M059J (cell line): Measurements from ENCODE around the gene PDCD1. TPM values are rescaled to one million over a fixed set of nuclear protein-coding genes. Genes with fewer than 3 reads are reported as not detected.

ENCODE experiments used
- DNase-seq: peaks from one replicate; pipeline ENCODE4 v3.0.0-alpha.2; 2012; ENCODE audit warnings: low read depth
- total RNA-seq: library from RNA; depleted of rRNA; stranded (reverse); fragments of >200 nt; shearing (Covaris generic); gene quantifications from 2 replicates; pipeline ENCODE4 v1.2.3, GENCODE V29; 2014

Gene PDCD1
- total RNA-seq, 1 experiment from 2014 or later, result not detected

- no peak for DNase-seq
Observed at GRCh38 chr2:241865957-241866789, 7.5 kb upstream of the PDCD1 start.

- DNase-seq, result no peak
Observed at GRCh38 chr2:241865416-241865956, 6.8 kb upstream of the PDCD1 start.

- DNase-seq, result no peak
Observed at GRCh38 chr2:241864850-241865213, 6.1 kb upstream of the PDCD1 start.

GRCh38 chr2:241864168-241864849 lies 5.6 kb upstream of the PDCD1 start:
- no peak for DNase-seq

- DNase-seq, result no peak
Observed at GRCh38 chr2:241863536-241863954, 4.9 kb upstream of the PDCD1 start.

GRCh38 chr2:241862775-241863535 lies 4.3 kb upstream of the PDCD1 start:
- DNase-seq, result no peak

GRCh38 chr2:241862093-241862492 lies 3.4 kb upstream of the PDCD1 start:
- DNase-seq, result no peak

- no peak for DNase-seq
Observed at GRCh38 chr2:241861264-241861663, 2.6 kb upstream of the PDCD1 start.

GRCh38 chr2:241860184-241861078 lies 1.7 kb upstream of the PDCD1 start:
- DNase-seq, result no peak

- DNase-seq, result no peak
Observed at GRCh38 chr2:241859436-241860183, 916 bp upstream of the PDCD1 start.

- DNase-seq, result no peak
Observed at GRCh38 chr2:241859017-241859435, 332 bp upstream of the PDCD1 start.

GRCh38 chr2:241857572-241858121 lies 1.0 kb downstream of the PDCD1 start:
- DNase-seq, result no peak

GRCh38 chr2:241857041-241857541 lies 1.6 kb downstream of the PDCD1 start:
- no peak for DNase-seq

- DNase-seq, result no peak
Observed at GRCh38 chr2:241855888-241856422, 2.7 kb downstream of the PDCD1 start.

- no peak for DNase-seq
Observed at GRCh38 chr2:241855245-241855887, 3.3 kb downstream of the PDCD1 start.

- no peak for DNase-seq
Observed at GRCh38 chr2:241854342-241855244, 4.1 kb downstream of the PDCD1 start.

GRCh38 chr2:241853651-241854341 lies 4.9 kb downstream of the PDCD1 start:
- peak; percentile 65 for DNase-seq
